ENCODE measurements around the gene SNAI3. TPM values are rescaled to one million over a fixed set of nuclear protein-coding genes. Genes with fewer than 3 reads are reported as not detected.

The SNAI3 gene
- total RNA-seq, 4 donors from 2014 or later: 0.23 to 0.95 TPM; not detected in 2

DNA sequence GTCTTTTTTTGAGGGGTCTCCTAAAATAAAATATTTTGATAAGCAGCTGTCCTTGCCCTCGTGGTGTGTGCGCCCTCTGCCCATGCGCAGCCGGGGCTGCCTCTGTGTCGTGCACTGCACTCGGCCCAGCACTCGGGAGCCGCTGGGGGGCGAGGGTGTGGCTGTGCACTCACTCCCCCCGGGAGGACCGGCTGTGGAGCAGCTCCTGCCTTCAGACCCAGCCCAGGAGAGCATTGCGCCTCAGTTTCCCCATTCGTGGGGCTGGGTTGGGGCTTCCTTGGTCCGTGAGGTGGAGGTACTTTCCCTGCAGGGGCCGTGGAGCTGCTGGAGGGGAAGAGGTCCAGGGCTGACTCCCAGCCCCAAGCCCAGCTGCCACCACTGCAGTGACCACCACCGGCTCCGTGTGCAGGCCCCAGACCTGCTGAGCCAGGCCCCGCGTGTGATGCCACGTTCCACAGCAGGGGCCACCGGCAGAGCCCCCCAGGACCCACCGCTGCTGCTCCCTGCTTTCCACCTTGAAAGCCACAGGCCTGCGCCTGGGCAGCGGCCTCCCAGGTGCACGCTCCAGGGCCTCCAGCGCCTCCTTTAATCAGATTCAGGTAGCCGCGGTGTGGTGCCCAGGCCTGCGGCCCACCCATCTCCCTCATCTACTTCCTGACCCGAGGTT, 54.3 kb downstream of the SNAI3 start:
- TF ChIP-seq, protein P1, sequence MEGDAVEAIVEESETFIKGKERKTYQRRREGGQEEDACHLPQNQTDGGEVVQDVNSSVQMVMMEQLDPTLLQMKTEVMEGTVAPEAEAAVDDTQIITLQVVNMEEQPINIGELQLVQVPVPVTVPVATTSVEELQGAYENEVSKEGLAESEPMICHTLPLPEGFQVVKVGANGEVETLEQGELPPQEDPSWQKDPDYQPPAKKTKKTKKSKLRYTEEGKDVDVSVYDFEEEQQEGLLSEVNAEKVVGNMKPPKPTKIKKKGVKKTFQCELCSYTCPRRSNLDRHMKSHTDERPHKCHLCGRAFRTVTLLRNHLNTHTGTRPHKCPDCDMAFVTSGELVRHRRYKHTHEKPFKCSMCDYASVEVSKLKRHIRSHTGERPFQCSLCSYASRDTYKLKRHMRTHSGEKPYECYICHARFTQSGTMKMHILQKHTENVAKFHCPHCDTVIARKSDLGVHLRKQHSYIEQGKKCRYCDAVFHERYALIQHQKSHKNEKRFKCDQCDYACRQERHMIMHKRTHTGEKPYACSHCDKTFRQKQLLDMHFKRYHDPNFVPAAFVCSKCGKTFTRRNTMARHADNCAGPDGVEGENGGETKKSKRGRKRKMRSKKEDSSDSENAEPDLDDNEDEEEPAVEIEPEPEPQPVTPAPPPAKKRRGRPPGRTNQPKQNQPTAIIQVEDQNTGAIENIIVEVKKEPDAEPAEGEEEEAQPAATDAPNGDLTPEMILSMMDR (IDR thresholded peaks at IDR 0.05): no peak
- TF ChIP-seq POLR2A (IDR thresholded peaks at IDR 0.05): no peak
- no peaks in the 10 kb centered on the region for H3K9me3 ChIP-seq
- H3K4me3 ChIP-seq: no peak overlapping the region
- no peak for DNase-seq
- peaks cover 0 to 38% (median 3%) of the 10 kb centered on the region in 4 donors for H3K27me3 ChIP-seq
- WGBS, 2 donors: 87 to 97% methylated on average over 7 to 16 of the region's 30 CpGs
- peaks cover 12 to 23% (median 14%) of the 10 kb centered on the region in 3 donors for H3K4me1 ChIP-seq
- intact Hi-C loops (cut with DNase I): no loop called here
- H3K36me3 ChIP-seq: peaks cover 5 to 57% (median 15%) of the 10 kb centered on the region in 3 donors
- no peak overlapping the region for H3K27ac ChIP-seq

DNA sequence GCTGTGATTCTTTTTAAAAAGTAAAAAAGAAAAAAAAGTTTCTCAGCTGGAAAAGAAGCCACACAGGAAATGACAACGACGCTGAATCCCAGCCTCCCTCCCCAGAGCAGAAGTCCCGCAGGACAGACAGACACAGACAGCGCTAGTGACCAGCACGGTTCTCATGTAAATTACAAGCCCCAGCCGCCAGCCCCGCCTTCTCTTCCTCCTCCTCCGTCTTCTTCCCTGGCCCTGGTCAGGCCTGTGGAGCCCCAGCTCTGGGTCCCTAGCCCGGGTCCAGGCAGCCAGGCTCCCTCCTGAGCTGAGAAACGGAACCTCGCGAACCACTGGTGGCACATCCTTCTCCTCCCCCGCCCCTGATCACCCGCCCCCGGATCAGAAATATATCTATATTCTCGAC, 54.9 kb downstream of the SNAI3 start:
- Histone ChIP-seq H3K4me3 (no peak overlapping the region), H3K27me3 (peaks cover 0 to 31% (median 2%) of the 10 kb centered on the region in 4 donors), H3K9me3 (no peaks in the 10 kb centered on the region), H3K36me3 (peaks cover 5 to 63% (median 15%) of the 10 kb centered on the region in 3 donors), H3K27ac (no peak overlapping the region), H3K4me1 (peaks cover 12 to 23% (median 14%) of the 10 kb centered on the region in 3 donors)
- 75 to 81% methylated on average over 15 to 16 of the region's 16 CpGs for WGBS, 2 donors
- no peak for DNase-seq
- intact Hi-C loops (cut with DNase I): no loop called here
- TF ChIP-seq, protein P1 (IDR thresholded peaks at IDR 0.05): no peak
- TF ChIP-seq POLR2A (IDR thresholded peaks at IDR 0.05): no peak

DNA sequence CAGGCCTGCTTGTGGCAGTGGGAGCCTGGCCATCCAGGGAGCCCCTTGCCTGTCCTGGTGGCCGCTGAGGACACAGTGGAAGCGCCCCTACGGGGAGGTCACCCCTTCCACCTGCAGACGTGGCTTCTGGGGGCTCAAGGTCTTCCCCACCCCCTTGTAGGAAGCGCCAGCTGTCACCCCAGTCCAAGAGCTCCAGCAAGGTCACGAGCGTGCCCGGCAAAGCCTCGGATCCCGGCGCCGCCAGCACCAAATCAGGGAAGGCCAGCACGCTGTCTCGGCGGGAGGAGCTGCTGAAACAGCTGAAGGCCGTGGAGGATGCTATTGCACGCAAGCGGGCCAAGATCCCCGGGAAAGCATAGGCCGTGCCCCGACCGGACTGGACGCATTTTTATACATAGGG, 55.4 kb downstream of the SNAI3 start:
- H3K4me1 ChIP-seq: peaks cover 12 to 23% (median 14%) of the 10 kb centered on the region in 3 donors
- no peaks in the 10 kb centered on the region for H3K9me3 ChIP-seq
- peaks cover 5 to 67% (median 15%) of the 10 kb centered on the region in 3 donors for H3K36me3 ChIP-seq
- no peak for DNase-seq
- H3K27me3 ChIP-seq: peaks cover 0 to 27% (median 0%) of the 10 kb centered on the region in 4 donors
- TF ChIP-seq, protein P1 (IDR thresholded peaks at IDR 0.05): no peak
- TF ChIP-seq POLR2A (IDR thresholded peaks at IDR 0.05): no peak
- intact Hi-C loops (cut with DNase I): no loop called here
- WGBS, 2 donors: 93 to 96% methylated on average over 8 to 15 of the region's 23 CpGs
- H3K4me3 ChIP-seq: no peak overlapping the region
- no peak overlapping the region for H3K27ac ChIP-seq

DNA sequence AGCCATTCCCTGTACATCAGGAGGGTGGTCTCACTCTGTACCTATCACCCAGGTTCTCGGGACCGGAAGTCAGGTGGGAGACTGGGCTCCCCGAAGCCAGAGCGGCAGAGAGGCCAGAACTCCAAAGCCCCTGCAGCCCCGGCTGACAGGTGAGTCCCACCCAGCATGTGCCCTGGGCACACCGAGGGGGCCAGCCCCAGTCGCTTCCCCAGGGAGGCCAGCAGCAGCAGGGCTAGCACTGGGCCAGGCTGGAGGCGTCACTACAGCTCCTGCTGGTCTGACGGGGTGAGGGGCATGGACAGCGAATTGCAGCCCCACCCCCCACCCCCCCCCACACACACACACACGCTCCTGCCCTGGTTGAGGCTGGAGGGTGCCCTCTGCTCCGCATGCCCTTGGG, 55.9 kb downstream of the SNAI3 start:
- Histone ChIP-seq H3K36me3 (peaks cover 7 to 72% (median 16%) of the 10 kb centered on the region in 3 donors), H3K4me3 (no peak overlapping the region), H3K9me3 (no peaks in the 10 kb centered on the region), H3K4me1 (peaks cover 12 to 23% (median 14%) of the 10 kb centered on the region in 3 donors), H3K27me3 (peaks cover 0 to 22% (median 0%) of the 10 kb centered on the region in 4 donors), H3K27ac (no peak overlapping the region)
- WGBS, 2 donors: 100% methylated on average over 1 of the region's 12 CpGs; no CpG with 5 or more reads in 1 of the 2 donors
- intact Hi-C loops (cut with DNase I): no loop called here
- TF ChIP-seq, protein P1 (IDR thresholded peaks at IDR 0.05): no peak
- TF ChIP-seq POLR2A (IDR thresholded peaks at IDR 0.05): no peak
- DNase-seq: no peak

DNA sequence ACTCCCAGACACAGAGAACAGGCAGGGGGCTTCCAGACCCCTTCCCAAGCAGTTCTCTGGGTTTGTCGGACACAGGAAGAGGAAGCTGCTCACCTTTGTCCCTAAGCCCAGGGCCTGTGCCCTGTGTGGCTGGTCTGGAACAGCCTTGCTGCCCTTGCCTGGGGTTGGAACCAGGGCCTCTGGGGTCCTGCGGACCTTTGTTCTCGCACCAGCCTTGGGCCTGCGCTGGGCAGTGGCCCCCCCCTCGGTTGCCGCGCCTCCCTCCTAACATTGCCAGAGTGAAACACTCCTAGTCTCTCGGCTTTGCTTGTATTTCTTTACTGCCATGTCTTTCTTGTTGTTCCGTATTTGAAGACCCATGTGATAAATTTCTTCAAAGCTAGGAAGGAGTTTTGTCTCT, 56.5 kb downstream of the SNAI3 start:
- TF ChIP-seq, protein P1 (IDR thresholded peaks at IDR 0.05): no peak
- no peak for TF ChIP-seq POLR2A (IDR thresholded peaks at IDR 0.05)
- H3K9me3 ChIP-seq: no peaks in the 10 kb centered on the region
- peaks cover 13 to 78% (median 22%) of the 10 kb centered on the region in 3 donors for H3K36me3 ChIP-seq
- H3K27me3 ChIP-seq: peaks cover 0 to 16% (median 0%) of the 10 kb centered on the region in 4 donors
- no peak overlapping the region for H3K4me3 ChIP-seq
- no peak overlapping the region for H3K27ac ChIP-seq
- WGBS, 2 donors: 79 to 96% methylated on average over 7 to 8 of the region's 9 CpGs
- no peak for DNase-seq
- intact Hi-C loops (cut with DNase I): no loop called here
- H3K4me1 ChIP-seq: peaks cover 9 to 17% (median 11%) of the 10 kb centered on the region in 3 donors

All from esophagus squamous epithelium (tissue), 5 donors.